ENCODE data around the gene TSPYL2.

DNA sequence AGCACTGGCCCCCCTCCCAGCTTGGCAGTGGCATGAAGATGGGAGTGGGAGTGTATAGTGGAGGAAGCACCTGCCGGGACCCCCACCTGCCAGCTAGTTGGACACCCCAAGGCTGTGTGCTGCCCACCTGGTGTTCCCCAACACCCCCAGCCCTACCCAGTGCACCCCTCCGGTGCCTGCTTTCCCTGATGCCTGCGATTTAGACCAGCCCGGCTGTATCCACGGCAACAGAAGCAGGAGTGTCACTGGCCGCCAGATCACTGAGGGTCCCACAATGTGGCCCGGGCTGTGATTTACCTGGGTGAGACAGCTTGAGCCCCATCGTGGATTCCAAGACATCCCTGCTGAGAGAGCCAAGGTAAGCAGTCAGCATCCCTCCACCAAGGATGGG, 33.0 kb upstream of the TSPYL2 start:
- TF ChIP-seq, protein P1, sequence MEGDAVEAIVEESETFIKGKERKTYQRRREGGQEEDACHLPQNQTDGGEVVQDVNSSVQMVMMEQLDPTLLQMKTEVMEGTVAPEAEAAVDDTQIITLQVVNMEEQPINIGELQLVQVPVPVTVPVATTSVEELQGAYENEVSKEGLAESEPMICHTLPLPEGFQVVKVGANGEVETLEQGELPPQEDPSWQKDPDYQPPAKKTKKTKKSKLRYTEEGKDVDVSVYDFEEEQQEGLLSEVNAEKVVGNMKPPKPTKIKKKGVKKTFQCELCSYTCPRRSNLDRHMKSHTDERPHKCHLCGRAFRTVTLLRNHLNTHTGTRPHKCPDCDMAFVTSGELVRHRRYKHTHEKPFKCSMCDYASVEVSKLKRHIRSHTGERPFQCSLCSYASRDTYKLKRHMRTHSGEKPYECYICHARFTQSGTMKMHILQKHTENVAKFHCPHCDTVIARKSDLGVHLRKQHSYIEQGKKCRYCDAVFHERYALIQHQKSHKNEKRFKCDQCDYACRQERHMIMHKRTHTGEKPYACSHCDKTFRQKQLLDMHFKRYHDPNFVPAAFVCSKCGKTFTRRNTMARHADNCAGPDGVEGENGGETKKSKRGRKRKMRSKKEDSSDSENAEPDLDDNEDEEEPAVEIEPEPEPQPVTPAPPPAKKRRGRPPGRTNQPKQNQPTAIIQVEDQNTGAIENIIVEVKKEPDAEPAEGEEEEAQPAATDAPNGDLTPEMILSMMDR (IDR thresholded peaks at IDR 0.05; ENCODE audit: low read depth, low read length, poor library complexity, severe bottlenecking), result no peak
- TF ChIP-seq EZH2phosphoT487 (IDR thresholded peaks at IDR 0.05; ENCODE audit: borderline replicate concordance, low read length), result no peak
